Fibroblast of lung (primary cell): ENCODE results near the gene AKAP13.

ENCODE experiments used
- EZH2 ChIP-seq: IDR thresholded peaks from 2 replicates; pipeline ENCODE4 v1.5.1; 2012; ENCODE audit warnings: low read length, control low read depth, mild to moderate bottlenecking; ENCODE audit errors: missing control alignments
- TF ChIP-seq, protein P1 (sequence below), 2 donors: IDR thresholded peaks in 1 of 2; conservative IDR thresholded peaks in 1 of 2; 1 replicate in 1 of 2; 2 replicates in 1 of 2; pipeline ENCODE4 v1.5.1; 2011 to 2012; ENCODE audit warnings: low read length in 2 of 2, control low read depth in 1 of 2, inconsistent platforms in 1 of 2, low read depth in 1 of 2, mild to moderate bottlenecking in 1 of 2

DNA sequence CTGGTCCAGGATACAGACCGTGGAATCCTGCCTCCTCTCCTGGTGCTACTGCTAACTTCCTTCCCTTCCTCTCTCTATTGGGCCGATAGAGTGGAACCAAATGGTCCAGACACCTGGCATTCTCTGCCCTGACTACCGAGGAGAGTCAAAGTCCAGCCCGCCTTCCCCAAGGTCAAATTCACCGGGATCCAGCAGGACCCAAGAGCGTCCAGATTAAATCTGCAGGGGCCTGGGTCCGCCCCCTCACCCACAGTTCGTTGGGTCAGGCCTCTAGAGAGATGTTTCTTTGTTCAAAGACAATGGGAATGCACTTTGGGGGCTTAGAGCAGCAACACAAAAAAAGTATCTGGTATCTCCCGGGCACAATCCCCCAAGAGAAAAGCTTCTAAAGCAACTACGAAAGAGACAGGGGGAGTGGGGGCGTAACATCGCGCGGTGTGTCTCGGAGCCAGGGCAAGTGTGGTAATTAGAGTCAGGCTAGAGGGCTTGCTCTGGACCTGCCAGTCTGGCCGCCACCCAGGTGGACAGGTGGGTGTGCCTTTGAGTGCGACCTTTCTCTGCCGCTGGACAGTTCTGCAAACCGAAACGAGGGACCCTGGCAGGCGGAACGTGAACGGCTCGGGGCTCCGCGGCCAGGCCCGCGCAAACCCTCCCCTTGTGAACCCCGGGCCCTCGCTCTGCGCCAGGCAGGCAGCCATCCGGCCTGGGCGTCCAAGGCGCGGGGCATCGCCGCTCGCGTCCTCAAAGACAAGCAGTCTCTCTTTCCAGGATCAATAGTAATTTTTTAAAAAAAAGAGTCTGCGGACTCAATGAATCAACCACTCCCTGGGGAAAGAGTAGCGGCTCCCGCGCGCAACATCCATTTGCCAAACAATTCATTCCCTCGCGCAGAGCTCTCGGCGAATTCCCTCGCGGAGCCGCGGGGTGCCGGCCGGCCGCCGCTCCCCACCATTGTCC lies 413.5 kb downstream of the AKAP13 start:
- TF ChIP-seq, protein P1, sequence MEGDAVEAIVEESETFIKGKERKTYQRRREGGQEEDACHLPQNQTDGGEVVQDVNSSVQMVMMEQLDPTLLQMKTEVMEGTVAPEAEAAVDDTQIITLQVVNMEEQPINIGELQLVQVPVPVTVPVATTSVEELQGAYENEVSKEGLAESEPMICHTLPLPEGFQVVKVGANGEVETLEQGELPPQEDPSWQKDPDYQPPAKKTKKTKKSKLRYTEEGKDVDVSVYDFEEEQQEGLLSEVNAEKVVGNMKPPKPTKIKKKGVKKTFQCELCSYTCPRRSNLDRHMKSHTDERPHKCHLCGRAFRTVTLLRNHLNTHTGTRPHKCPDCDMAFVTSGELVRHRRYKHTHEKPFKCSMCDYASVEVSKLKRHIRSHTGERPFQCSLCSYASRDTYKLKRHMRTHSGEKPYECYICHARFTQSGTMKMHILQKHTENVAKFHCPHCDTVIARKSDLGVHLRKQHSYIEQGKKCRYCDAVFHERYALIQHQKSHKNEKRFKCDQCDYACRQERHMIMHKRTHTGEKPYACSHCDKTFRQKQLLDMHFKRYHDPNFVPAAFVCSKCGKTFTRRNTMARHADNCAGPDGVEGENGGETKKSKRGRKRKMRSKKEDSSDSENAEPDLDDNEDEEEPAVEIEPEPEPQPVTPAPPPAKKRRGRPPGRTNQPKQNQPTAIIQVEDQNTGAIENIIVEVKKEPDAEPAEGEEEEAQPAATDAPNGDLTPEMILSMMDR (conservative IDR thresholded peaks at IDR 0.05 in 1 of 2, IDR thresholded peaks at IDR 0.05 in 1 of 2; ENCODE audit: low read depth in 1 of 2, low read length in 2 of 2): no peak
- TF ChIP-seq EZH2: no peak
